Loucy (cell line): ENCODE results near the gene COL23A1.

ENCODE experiments used
- H2AFZ ChIP-seq: fragments of 200-600 bp; sonication (generic); 2 replicates; pipeline ENCODE4 v1.6.0; 2016; ENCODE audit warnings: antibody characterized with exemption, mild to moderate bottlenecking, low read length, moderate library complexity
- H3F3A ChIP-seq: fragments of 200-600 bp; 2 replicates; pipeline ENCODE4 v1.6.0; 2016; ENCODE audit warnings: antibody characterized with exemption, low read depth, mild to moderate bottlenecking
- H3K27me3 ChIP-seq: fragments of 200-600 bp; sonication (generic); 2 replicates; pipeline ENCODE4 v1.6.1; 2014; ENCODE audit warnings: low read length, mild to moderate bottlenecking; ENCODE audit not compliant: insufficient read depth, poor library complexity, severe bottlenecking
- H3K36me3 ChIP-seq: fragments of 200-600 bp; sonication (generic); 2 replicates; pipeline ENCODE4 v1.6.1; 2016; ENCODE audit warnings: low read length; ENCODE audit not compliant: insufficient read depth
- H3K4me1 ChIP-seq: fragments of 200-600 bp; sonication (generic); 2 replicates; pipeline ENCODE4 v1.5.1; 2014; ENCODE audit warnings: low read length, mild to moderate bottlenecking; ENCODE audit not compliant: insufficient read depth, poor library complexity, severe bottlenecking
- H3K4me2 ChIP-seq: fragments of 200-600 bp; sonication (generic); 2 replicates; pipeline ENCODE4 v1.6.0; 2014; ENCODE audit warnings: antibody characterized with exemption, low read length, low read depth, mild to moderate bottlenecking; ENCODE audit not compliant: poor library complexity, severe bottlenecking
- H3K4me3 ChIP-seq: fragments of 200-600 bp; sonication (generic); 2 replicates; pipeline ENCODE4 v1.5.1; 2014; ENCODE audit warnings: low read length, mild to moderate bottlenecking, mixed read lengths; ENCODE audit not compliant: poor library complexity, severe bottlenecking
- H3K79me2 ChIP-seq: fragments of 200-600 bp; sonication (generic); 2 replicates; pipeline ENCODE4 v1.6.1; 2014; ENCODE audit warnings: low read length; ENCODE audit not compliant: insufficient read depth
- H3K9ac ChIP-seq: fragments of 200-600 bp; sonication (generic); 2 replicates; pipeline ENCODE4 v1.6.0; 2014; ENCODE audit warnings: mild to moderate bottlenecking, low read depth, low read length, moderate library complexity; ENCODE audit not compliant: poor library complexity, severe bottlenecking
- H3K9me2 ChIP-seq: fragments of 200-600 bp; sonication (generic); replicated peaks from 2 replicates; pipeline ENCODE4 v1.6.1; 2016; ENCODE audit warnings: low read depth, low read length, mixed read lengths
- H3K9me3 ChIP-seq: fragments of 200-600 bp; sonication (generic); 2 replicates; pipeline ENCODE4 v1.6.1; 2014; ENCODE audit warnings: mild to moderate bottlenecking, antibody characterized with exemption, low read length, low read depth; ENCODE audit not compliant: insufficient read depth
- H4K20me1 ChIP-seq: fragments of 200-600 bp; sonication (generic); 2 replicates; pipeline ENCODE4 v1.6.0; 2014; ENCODE audit warnings: antibody characterized with exemption, low read length, mild to moderate bottlenecking; ENCODE audit not compliant: insufficient read depth, poor library complexity, severe bottlenecking
- CTCF ChIP-seq: fragments of 200-600 bp; sonication (generic); conservative IDR thresholded peaks from 2 replicates; pipeline ENCODE4 v1.5.1; 2014; ENCODE audit warnings: mild to moderate bottlenecking, antibody characterized with exemption, low read length
- EZH2phosphoT487 ChIP-seq: fragments of 200-600 bp; IDR thresholded peaks from 2 replicates; pipeline ENCODE4 v1.6.1; 2018; ENCODE audit warnings: antibody characterized with exemption, mild to moderate bottlenecking, moderate library complexity, borderline replicate concordance

Gene COL23A1

GRCh38 chr5:178462816-178463215, 127.4 kb downstream of the COL23A1 start:
- H3K4me1 ChIP-seq = no peaks in the 10 kb centered on the region
- H3K36me3 ChIP-seq = no peaks in the 10 kb centered on the region
- no peak overlapping the region for H3K9ac ChIP-seq
- H4K20me1 ChIP-seq = no peaks in the 10 kb centered on the region
- H3K79me2 ChIP-seq = no peaks in the 10 kb centered on the region
- H3F3A ChIP-seq = no peaks in the 10 kb centered on the region
- no peaks in the 10 kb centered on the region for H3K9me2 ChIP-seq
- H3K9me3 ChIP-seq = no peaks in the 10 kb centered on the region
- TF ChIP-seq EZH2phosphoT487 (no peak), CTCF (no peak)
- no peak overlapping the region for H2AFZ ChIP-seq
- no peaks in the 10 kb centered on the region for H3K27me3 ChIP-seq
- no peak overlapping the region for H3K4me3 ChIP-seq
- H3K4me2 ChIP-seq = no peak overlapping the region

- no peaks in the 10 kb centered on the region for H3F3A ChIP-seq
- H3K9me2 ChIP-seq = no peaks in the 10 kb centered on the region
- H3K9me3 ChIP-seq = no peaks in the 10 kb centered on the region
- H3K9ac ChIP-seq = no peak overlapping the region
- no peaks in the 10 kb centered on the region for H3K79me2 ChIP-seq
- no peak overlapping the region for H3K4me3 ChIP-seq
- H2AFZ ChIP-seq = no peak overlapping the region
- no peaks in the 10 kb centered on the region for H4K20me1 ChIP-seq
- no peak overlapping the region for H3K4me2 ChIP-seq
- TF ChIP-seq CTCF = no peak
- no peak for TF ChIP-seq EZH2phosphoT487
- H3K4me1 ChIP-seq = no peaks in the 10 kb centered on the region
- H3K36me3 ChIP-seq = no peaks in the 10 kb centered on the region
- no peaks in the 10 kb centered on the region for H3K27me3 ChIP-seq
Measured at GRCh38 chr5:178462076-178462475, 128.1 kb downstream of the COL23A1 start.

GRCh38 chr5:178461004-178461730, 129.0 kb downstream of the COL23A1 start:
- Histone ChIP-seq H3K27me3 (no peaks in the 10 kb centered on the region), H4K20me1 (no peaks in the 10 kb centered on the region), H3K4me3 (no peak overlapping the region), H3K79me2 (no peaks in the 10 kb centered on the region), H3K9me3 (no peaks in the 10 kb centered on the region), H3K9ac (no peak overlapping the region), H3K36me3 (no peaks in the 10 kb centered on the region), H3K9me2 (no peaks in the 10 kb centered on the region), H3K4me1 (no peaks in the 10 kb centered on the region), H3F3A (no peaks in the 10 kb centered on the region), H3K4me2 (no peak overlapping the region), H2AFZ (no peak overlapping the region)
- TF ChIP-seq EZH2phosphoT487 = no peak
- peak; percentile 56 for TF ChIP-seq CTCF
